SH-SY5Y (cell line): ENCODE data around the gene C13orf42.

Experiments used
- GATA2 ChIP-seq: IDR thresholded peaks from 2 replicates; pipeline ENCODE4 v1.6.1; 2011; ENCODE audit warnings: mild to moderate bottlenecking, low read depth, low read length
- GATA3 ChIP-seq: IDR thresholded peaks from 2 replicates; pipeline ENCODE4 v1.6.1; 2011; ENCODE audit warnings: low read depth, mild to moderate bottlenecking, low read length, moderate library complexity

DNA sequence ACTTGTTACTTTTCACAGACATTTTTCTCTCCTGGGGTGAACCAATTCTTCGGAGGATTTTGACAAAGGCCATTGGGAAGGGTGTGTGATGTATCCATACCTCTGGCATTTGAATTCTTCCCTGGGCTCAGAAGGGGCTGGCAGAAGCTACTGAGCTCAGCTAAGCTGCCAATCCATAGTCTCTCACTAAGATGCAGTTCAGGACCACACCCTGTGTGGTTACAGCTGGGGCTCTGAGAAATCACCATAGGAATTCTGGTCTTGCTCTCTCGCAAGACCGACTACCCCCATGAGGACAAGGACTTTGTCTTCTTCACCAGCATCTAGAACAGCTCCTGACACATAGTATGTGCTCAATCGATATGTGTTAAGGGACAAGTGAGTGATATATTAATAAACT lies 6.0 kb downstream of the C13orf42 start:
- TF ChIP-seq GATA2 (no peak), GATA3 (no peak)
